ENCODE data around the gene UCKL1.
"Not testable (repeated sequence)": the region's sequence is repeated elsewhere in the genome, so short reads cannot be mapped to it uniquely, and the experiment has no call there.

UCKL1 gene
- long read RNA-seq, donor 1, partial matches to known transcripts, result 17 of 17 reads
- long read RNA-seq, donor 1, other reads (novel, unspliced or antisense), result 0 of 17 reads
- long read RNA-seq, donor 2, result 0 reads
- long read RNA-seq, donor 3, partial matches to known transcripts, result 5 of 5 reads
- long read RNA-seq, donor 3, other reads (novel, unspliced or antisense), result 0 of 5 reads
- long read RNA-seq, donor 4, partial matches to known transcripts, result 5 of 5 reads
- long read RNA-seq, donor 4, other reads (novel, unspliced or antisense), result 0 of 5 reads
- long read RNA-seq, donor 5, result 0 reads
- long read RNA-seq, donor 6, partial matches to known transcripts, result 0 of 1 reads
- long read RNA-seq, donor 6, other reads (novel, unspliced or antisense), result 0 of 1 reads
- long read RNA-seq, donor 7, partial matches to known transcripts, result 12 of 24 reads
- long read RNA-seq, donor 7, other reads (novel, unspliced or antisense), result 11 of 24 reads
- long read RNA-seq, donor 8, result 0 reads

GRCh38 chr20:63955827-63956663, at the start of gene UCKL1:
Gene UCKL1 (minus strand): TSS chr20:63956416. CDS start chr20:63956372, 44 bp downstream.
- DNase-seq, result peak; percentile 95

GRCh38 chr20:64005394-64005793, 49.2 kb upstream of the UCKL1 start:
- no peak for DNase-seq

- no peak for DNase-seq
These were observed 47.9 kb upstream of the UCKL1 start for GRCh38 chr20:64003960-64004725.

GRCh38 chr20:64001607-64002011, 45.4 kb upstream of the UCKL1 start:
- DNase-seq, result no peak

- DNase-seq, result no peak
These were observed 44.7 kb upstream of the UCKL1 start for GRCh38 chr20:64000906-64001305.

- no peak for DNase-seq
These were observed 26.7 kb upstream of the UCKL1 start for GRCh38 chr20:63982937-63983336.

GRCh38 chr20:63980806-63981728, 24.9 kb upstream of the UCKL1 start, which contains the start of gene PRPF6:
Gene PRPF6 (plus strand): TSS chr20:63981132. CDS start chr20:63981246, 114 bp downstream.
- peak; percentile 85 for DNase-seq

GRCh38 chr20:63980317-63980805, 24.1 kb upstream of the UCKL1 start:
- DNase-seq, result peak; percentile 31

GRCh38 chr20:63979557-63980316, 23.5 kb upstream of the UCKL1 start, which contains the start of gene SAMD10:
Gene SAMD10 (minus strand): TSS chr20:63979642. CDS start chr20:63979467, 175 bp downstream.
- peak; percentile 66 for DNase-seq

GRCh38 chr20:63979229-63979556, 23.0 kb upstream of the UCKL1 start:
- no peak for DNase-seq

GRCh38 chr20:63978319-63979228, 22.4 kb upstream of the UCKL1 start:
- DNase-seq, result peak; percentile 69

GRCh38 chr20:63977739-63978276, 21.6 kb upstream of the UCKL1 start:
- DNase-seq, result no peak

- no peak for DNase-seq
These were observed 20.9 kb upstream of the UCKL1 start for GRCh38 chr20:63976980-63977738.

- not testable (repeated sequence) for DNase-seq
These were observed 20.3 kb upstream of the UCKL1 start for GRCh38 chr20:63976511-63976910.

- no peak for DNase-seq
These were observed 18.4 kb upstream of the UCKL1 start for GRCh38 chr20:63974402-63975200.

GRCh38 chr20:63973636-63974401, 17.6 kb upstream of the UCKL1 start:
- DNase-seq, result peak; percentile 88
